GM19099 (cell line): Measurements from ENCODE around the gene GATA6.

ENCODE experiments used
- POLR2A ChIP-seq: IDR thresholded peaks from 3 replicates; pipeline ENCODE4 v1.6.1; 2011; ENCODE audit warnings: low read depth; ENCODE audit not compliant: insufficient read length; ENCODE audit errors: extremely low read depth

GATA6 gene

GRCh38 chr18:22169011-22169888, at the start of gene GATA6:
GATA6 (plus strand) TSS chr18:22169589; CDS start chr18:22171145, 1,556 bp downstream.
- no peak for TF ChIP-seq POLR2A

GRCh38 chr18:22124970-22125369, 44.4 kb upstream of the GATA6 start:
- no peak for TF ChIP-seq POLR2A

- no peak for TF ChIP-seq POLR2A
Observed at GRCh38 chr18:22128954-22129353, 40.4 kb upstream of the GATA6 start.

- no peak for TF ChIP-seq POLR2A
Observed at GRCh38 chr18:22129778-22130177, 39.6 kb upstream of the GATA6 start.

GRCh38 chr18:22132258-22132657, 37.1 kb upstream of the GATA6 start:
- TF ChIP-seq POLR2A, result no peak

GRCh38 chr18:22132763-22133162, 36.6 kb upstream of the GATA6 start:
- no peak for TF ChIP-seq POLR2A

GRCh38 chr18:22136395-22136794, 33.0 kb upstream of the GATA6 start:
- no peak for TF ChIP-seq POLR2A

GRCh38 chr18:22141211-22141610, 28.2 kb upstream of the GATA6 start:
- TF ChIP-seq POLR2A, result no peak

GRCh38 chr18:22143347-22144340, 25.7 kb upstream of the GATA6 start:
- TF ChIP-seq POLR2A, result no peak

- TF ChIP-seq POLR2A, result no peak
Observed at GRCh38 chr18:22145160-22145559, 24.2 kb upstream of the GATA6 start.

- no peak for TF ChIP-seq POLR2A
Observed at GRCh38 chr18:22149710-22150109, 19.7 kb upstream of the GATA6 start.

- no peak for TF ChIP-seq POLR2A
Observed at GRCh38 chr18:22152093-22152492, 17.3 kb upstream of the GATA6 start.

GRCh38 chr18:22153428-22153827, 16.0 kb upstream of the GATA6 start:
- no peak for TF ChIP-seq POLR2A

GRCh38 chr18:22155584-22155983, 13.8 kb upstream of the GATA6 start:
- TF ChIP-seq POLR2A, result no peak

- no peak for TF ChIP-seq POLR2A
Observed at GRCh38 chr18:22159014-22159413, 10.4 kb upstream of the GATA6 start.
